Cerebellar nuclear complex (tissue), 1 donor: ENCODE data around the gene SIGLEC14.
"Not testable (repeated sequence)": the region's sequence is repeated elsewhere in the genome, so short reads cannot be mapped to it uniquely, and the experiment has no call there.

Source experiments
- DNase-seq, 2 experiments: peaks; one replicate each; lab custom pipeline; 2025; lab: John Stamatoyannopoulos, UW

SIGLEC14 gene, protein sequence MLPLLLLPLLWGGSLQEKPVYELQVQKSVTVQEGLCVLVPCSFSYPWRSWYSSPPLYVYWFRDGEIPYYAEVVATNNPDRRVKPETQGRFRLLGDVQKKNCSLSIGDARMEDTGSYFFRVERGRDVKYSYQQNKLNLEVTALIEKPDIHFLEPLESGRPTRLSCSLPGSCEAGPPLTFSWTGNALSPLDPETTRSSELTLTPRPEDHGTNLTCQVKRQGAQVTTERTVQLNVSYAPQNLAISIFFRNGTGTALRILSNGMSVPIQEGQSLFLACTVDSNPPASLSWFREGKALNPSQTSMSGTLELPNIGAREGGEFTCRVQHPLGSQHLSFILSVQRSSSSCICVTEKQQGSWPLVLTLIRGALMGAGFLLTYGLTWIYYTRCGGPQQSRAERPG

DNA sequence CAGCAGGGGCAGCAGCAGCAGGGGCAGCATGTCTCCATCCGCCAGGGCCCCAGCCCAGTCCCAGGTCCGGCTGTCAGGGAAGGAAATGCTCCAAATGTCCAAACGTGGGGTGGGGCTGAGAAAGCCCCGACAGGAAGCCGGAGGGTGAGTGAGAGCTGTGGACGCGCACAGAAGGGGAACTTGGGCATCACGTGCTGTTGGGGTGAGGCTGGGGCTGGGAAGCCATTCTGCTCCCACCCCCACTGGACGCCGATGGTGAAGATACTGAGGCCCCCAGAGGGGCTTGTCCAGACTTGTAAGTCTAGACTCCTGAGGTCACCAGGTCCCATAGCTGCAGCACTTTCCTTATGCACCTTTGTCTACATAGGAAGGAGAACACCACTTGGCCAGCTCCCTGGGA lies at the start of gene SIGLEC14:
Gene SIGLEC14 (minus strand): TSS at position 96 of the 400 bp plus-strand sequence. CDS start 66 bp downstream, at position 30.
- not testable (repeated sequence) for DNase-seq

GRCh38 chr19:51695702-51696315 lies 49.2 kb upstream of the SIGLEC14 start:
- no peak for DNase-seq

DNA sequence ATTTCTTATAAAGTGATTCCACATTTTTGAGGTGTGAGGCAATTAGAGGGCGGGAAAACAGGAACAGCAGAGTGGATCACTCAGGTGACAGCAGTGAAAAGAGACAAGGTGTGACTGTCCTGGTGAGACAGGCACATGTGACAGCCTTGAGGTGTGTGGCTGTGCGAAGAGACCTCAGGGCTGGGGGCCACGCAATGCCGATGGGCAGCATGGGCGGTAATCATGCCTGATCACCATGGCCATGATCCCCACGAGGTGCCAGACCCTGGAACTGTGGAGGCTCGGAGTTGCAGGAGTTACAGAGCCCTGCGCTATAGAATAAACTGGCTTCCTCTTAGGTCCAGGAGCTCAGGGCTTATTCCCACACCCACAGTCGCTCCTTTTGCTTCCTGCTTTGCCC lies 48.5 kb upstream of the SIGLEC14 start:
- DNase-seq: no peak

GRCh38 chr19:51694318-51695085 lies 47.9 kb upstream of the SIGLEC14 start:
- DNase-seq: no peak

- DNase-seq: no peak
Observed at GRCh38 chr19:51693819-51694218, 47.2 kb upstream of the SIGLEC14 start.

- DNase-seq: no peak
Observed at GRCh38 chr19:51693260-51693659, 46.6 kb upstream of the SIGLEC14 start, which contains the start of gene SPACA6. Gene SPACA6, plus strand, starts transcription at chr19:51693330. Its CDS starts 197 bp downstream, at chr19:51693527.

- DNase-seq: no peak
Observed at GRCh38 chr19:51692468-51692867, 45.8 kb upstream of the SIGLEC14 start.

DNA sequence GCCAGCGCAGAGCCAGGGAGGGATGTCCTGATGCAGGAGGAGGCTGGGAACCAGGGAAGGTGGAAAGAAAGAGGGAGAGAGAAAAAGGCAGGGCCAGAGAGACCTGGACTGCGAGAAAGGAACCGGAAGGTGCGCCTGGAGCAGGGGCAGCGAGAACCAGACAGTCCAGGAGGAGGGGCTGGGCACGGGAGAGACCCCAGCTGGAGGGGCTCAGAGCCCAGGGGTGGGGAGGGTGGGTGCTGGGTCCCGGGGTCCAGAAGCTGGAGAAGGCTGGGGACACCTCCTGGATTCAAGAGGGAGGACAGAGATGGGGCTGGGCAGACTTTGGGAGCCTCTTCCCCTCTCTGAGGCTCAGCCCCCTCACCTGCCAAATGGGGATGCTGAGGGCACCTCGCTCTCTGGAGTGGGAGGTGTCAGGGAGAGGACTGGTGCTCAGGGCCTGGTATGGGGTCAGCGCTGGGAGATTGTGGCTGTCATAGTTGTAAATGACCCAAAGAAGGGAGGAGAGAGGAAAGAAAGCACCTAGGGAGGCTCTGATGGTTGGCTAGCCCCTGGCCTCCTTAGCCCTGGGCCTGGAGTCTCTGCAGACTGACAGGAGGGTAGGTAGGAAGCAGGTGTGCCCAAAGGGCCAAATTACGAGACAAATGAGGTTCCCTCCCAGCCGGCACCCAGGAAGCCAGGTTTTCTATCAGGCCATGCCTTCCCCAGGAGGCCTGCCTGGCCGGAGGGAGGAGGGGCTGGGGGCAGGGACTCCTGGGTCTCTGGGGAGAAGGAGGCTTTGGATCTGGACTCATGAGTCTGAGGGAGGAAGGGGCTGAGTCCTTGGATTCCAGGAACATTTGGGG lies 45.2 kb upstream of the SIGLEC14 start:
- no peak for DNase-seq

- DNase-seq: no peak
Observed at GRCh38 chr19:51691074-51691583, 44.5 kb upstream of the SIGLEC14 start.

- no peak for DNase-seq
Observed at GRCh38 chr19:51690454-51691073, 43.9 kb upstream of the SIGLEC14 start.

DNA sequence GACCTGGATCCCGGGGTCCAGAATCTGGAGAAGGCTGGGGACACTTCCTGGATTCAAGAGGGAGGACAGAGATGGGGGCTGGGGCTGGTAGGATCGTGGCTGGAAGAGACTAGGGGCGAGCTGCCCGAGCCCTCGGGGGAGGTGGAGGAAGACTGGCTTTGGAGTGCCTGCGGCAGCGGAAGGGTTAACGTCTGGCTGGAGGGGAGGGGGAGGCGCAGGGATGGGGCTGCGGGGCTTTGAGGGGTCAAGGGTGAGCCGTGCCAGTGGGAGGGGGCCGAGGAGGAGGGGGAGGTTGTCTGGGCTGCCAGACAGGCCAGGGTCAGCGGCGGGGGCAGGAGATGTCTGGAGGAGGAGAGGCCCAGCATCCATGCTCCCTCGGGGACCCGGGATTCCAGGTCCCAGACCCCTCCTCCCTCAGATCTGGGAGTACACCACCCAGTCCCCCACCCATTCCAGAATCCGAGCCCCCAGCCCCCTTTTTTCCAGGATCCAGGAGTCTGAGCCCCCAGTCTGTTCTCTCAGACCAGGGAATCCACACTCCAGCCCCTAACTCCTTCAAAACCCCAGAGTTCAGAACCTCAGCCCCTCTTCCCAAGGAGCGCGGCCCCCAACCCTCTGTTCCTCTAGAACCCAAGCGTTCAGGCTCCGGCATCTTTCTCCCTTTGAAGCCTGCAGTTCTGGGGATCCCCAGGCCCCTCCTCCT lies 43.3 kb upstream of the SIGLEC14 start:
- DNase-seq: no peak

- DNase-seq: peak; percentile 90 to 97
Observed at GRCh38 chr19:51688671-51689571, 42.3 kb upstream of the SIGLEC14 start.

DNA sequence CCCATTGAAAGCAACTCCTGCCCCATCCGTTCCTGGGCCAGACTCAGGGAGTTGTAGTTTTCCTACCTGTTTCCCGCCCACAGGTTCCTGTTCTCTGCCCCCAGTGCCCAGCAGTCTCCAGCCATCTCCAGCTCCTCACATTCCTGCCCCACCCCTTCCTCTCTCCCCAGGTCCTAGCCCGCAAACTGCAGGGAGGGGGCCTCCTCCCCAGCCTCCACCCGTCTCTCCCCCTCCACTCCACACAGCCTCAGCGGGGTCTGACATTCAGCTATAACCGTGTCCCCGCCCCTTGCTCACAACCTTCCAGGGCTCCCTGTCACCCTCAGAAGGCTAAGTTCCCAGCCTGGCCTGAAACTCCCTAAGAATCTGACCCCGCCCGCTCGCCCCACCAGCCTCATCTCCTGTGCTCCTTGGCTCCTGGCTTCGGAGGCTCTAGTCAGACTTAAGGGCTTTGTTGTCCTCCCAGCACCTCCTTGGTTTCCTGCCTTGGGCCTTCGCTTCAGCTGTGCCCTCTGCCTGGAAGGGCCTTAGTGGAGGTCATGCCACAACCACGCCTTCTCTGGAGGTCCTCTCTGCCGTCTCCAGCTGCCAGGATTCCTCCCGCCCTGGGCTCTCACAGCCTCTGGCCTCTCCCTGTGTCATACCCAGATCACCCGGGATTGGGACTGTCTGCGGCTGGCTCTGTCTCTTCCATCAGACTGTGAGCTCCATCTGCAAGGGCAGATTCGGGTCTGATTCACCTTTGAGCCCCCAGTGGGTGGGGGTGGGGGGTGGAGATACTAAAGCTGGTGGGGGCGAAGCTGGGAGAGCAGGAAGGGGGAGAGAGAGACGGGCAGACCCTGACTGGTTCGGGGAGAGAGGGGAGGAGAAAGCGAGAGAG lies 41.4 kb upstream of the SIGLEC14 start:
- DNase-seq: no peak

GRCh38 chr19:51686171-51686570 lies 39.5 kb upstream of the SIGLEC14 start:
- no peak for DNase-seq

- no peak for DNase-seq
Observed at GRCh38 chr19:51681286-51681941, 34.8 kb upstream of the SIGLEC14 start.

DNA sequence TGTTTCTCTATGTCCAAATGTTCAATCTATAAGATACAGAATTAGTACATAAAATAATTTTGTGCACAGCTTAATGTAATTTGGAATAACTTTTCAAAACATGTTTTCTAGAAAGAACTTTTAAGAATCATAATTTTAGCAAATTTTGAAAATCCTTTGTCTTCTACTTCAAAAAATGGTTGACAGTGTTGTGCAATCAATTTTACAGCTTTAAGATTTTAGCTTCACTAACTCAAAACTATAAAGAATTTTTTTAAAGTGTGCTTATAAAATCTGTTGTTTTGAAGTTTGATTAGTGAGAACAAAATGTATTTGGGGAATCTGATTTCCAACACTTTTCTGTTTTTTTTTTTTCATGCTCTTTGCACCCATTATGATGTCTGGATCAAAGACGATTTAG lies 33.8 kb upstream of the SIGLEC14 start:
- DNase-seq: no peak

DNA sequence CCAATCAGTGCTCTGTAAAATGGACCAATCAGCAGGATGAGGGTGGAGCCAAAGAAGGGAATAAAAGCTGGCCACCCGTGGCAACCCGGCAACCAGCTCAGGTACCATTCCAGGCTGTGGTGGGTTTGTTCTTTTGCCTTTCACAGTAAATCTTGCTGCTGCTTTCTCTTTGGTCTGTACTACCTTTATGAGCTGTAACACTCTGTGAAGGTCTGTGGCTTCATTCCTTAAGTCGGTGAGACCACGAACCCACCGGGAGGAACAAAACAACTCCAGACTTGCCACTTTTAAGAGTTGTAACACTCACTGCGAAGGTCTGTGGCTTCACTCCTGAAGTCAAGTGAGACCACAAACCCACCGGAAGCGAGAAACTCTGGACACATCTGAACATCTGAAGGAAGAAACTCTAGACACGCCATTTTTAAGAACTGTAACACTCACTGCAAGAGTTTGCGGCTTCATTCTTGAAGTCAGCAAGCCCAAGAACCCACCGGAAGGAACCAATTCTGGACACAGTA lies 30.0 kb upstream of the SIGLEC14 start:
- DNase-seq: no peak
